Osteocyte (in vitro differentiated cells): ENCODE data around the gene INPP5D. TPM values are rescaled to one million over a fixed set of nuclear protein-coding genes. Genes with fewer than 3 reads are reported as not detected.

ENCODE experiments used
- DNase-seq: peaks from one replicate; pipeline ENCODE4 v3.0.0; 2021; ENCODE audit warnings: mixed read lengths; ENCODE audit not compliant: unreplicated experiment; ENCODE audit errors: extremely low spot score
- H3K27ac Mint-ChIP-seq: one replicate; pipeline ENCODE4 v1.8.0; 2021; ENCODE audit warnings: mild to moderate bottlenecking, mixed read lengths; ENCODE audit not compliant: unreplicated experiment
- H3K27me3 Mint-ChIP-seq: one replicate; pipeline ENCODE4 v1.8.0; 2021; ENCODE audit warnings: mixed read lengths; ENCODE audit not compliant: unreplicated experiment
- H3K36me3 Mint-ChIP-seq: one replicate; pipeline ENCODE4 v1.8.0; 2021; ENCODE audit warnings: mixed read lengths; ENCODE audit not compliant: unreplicated experiment
- H3K4me1 Mint-ChIP-seq: one replicate; pipeline ENCODE4 v1.8.0; 2021; ENCODE audit warnings: mixed read lengths; ENCODE audit not compliant: unreplicated experiment
- H3K4me3 Mint-ChIP-seq: one replicate; pipeline ENCODE4 v1.8.0; 2021; ENCODE audit warnings: mild to moderate bottlenecking, moderate library complexity, mixed read lengths; ENCODE audit not compliant: unreplicated experiment
- H3K9me3 Mint-ChIP-seq: one replicate; pipeline ENCODE4 v1.8.0; 2021; ENCODE audit warnings: mixed read lengths; ENCODE audit not compliant: unreplicated experiment
- CTCF ChIP-seq: fragments of 200-600 bp; sonication (generic); IDR thresholded peaks from 2 replicates; pipeline ENCODE4 v1.5.0; 2021; ENCODE audit warnings: antibody characterized with exemption, mild to moderate bottlenecking, moderate library complexity
- total RNA-seq: library from RNA; stranded (reverse); gene quantifications from 2 replicates; pipeline ENCODE4 v1.2.1, GENCODE V29; 2021

INPP5D gene
- total RNA-seq, 1 donor from 2014 or later = 0.40 TPM

DNA sequence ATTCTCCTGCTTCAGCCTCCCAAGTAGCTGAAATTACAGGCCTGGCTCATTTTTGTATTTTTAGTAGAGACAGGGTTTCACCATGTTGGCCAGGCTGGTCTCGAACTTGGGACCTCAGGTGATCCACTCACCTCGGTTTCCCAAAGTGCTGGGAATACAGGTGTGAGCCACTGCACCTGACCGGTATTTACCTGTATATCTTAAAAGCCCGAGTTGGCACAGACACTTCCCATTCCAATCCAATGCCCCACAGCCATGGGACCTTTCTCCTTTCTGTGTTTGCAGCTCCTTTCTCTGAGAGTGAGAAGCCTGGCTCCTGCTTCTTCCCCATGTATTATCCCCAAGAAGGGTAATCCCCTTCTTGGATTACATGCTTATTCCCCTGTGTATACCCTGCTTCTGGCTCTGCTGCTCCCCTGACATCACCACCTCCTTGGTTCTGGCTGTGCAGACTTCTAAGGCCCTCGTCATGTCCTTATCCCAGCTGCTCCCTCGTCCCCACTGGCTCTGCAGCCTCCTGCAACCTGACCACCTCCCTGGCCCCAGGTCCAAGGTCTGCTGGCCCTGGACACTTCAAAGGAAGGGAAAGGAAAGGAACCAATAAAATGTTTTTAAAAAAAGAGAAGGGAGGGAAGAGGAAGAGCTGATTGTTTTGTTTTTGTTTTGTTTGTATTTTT lies 52.8 kb downstream of the INPP5D start:
- no peak for DNase-seq
- Mint-ChIP-seq H3K4me3 (no peak overlapping the region), H3K9me3 (no peaks in the 10 kb centered on the region), H3K36me3 (no peaks in the 10 kb centered on the region), H3K27ac (no peak overlapping the region), H3K27me3 (peaks cover 24% of the 10 kb centered on the region), H3K4me1 (no peaks in the 10 kb centered on the region)
- no peak for TF ChIP-seq CTCF

DNA sequence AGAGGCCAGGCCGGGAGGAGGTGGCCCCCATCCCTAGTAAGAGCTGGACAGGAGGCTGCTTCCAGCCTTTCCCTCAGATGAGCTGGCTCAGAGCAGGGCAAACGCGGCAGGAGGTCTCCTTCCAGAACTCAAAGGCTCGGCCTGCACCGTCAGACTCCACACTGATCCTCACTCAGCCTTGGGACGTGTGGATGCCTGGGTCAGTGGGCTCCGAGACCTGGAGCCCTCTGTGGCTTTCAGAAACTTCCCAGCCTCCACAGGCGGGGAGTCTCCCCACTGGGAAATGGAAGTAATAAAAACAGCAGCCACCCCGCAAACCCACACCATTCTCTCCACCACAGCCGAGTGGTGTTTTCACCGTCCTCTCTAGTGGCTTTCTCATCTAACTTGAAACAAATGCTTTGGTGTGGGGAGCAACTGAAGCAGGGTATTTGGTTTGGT lies 54.3 kb downstream of the INPP5D start:
- no peaks in the 10 kb centered on the region for H3K36me3 Mint-ChIP-seq
- no peaks in the 10 kb centered on the region for H3K4me1 Mint-ChIP-seq
- H3K27me3 Mint-ChIP-seq = peaks cover 16% of the 10 kb centered on the region
- H3K4me3 Mint-ChIP-seq = no peak overlapping the region
- no peak overlapping the region for H3K27ac Mint-ChIP-seq
- no peak for TF ChIP-seq CTCF
- H3K9me3 Mint-ChIP-seq = no peaks in the 10 kb centered on the region
- DNase-seq = no peak

- no peak for DNase-seq
- no peak for TF ChIP-seq CTCF
- Mint-ChIP-seq H3K36me3 (no peaks in the 10 kb centered on the region), H3K4me3 (no peak overlapping the region), H3K27me3 (peaks cover 16% of the 10 kb centered on the region), H3K27ac (no peak overlapping the region), H3K4me1 (no peaks in the 10 kb centered on the region), H3K9me3 (no peaks in the 10 kb centered on the region)
Observed at GRCh38 chr2:233115121-233115520, 55.0 kb downstream of the INPP5D start.

GRCh38 chr2:233115741-233116140 lies 55.6 kb downstream of the INPP5D start:
- Mint-ChIP-seq H3K36me3 (no peaks in the 10 kb centered on the region), H3K27ac (no peak overlapping the region)

GRCh38 chr2:233116946-233117345 lies 56.8 kb downstream of the INPP5D start:
- no peaks in the 10 kb centered on the region for H3K4me1 Mint-ChIP-seq
- H3K9me3 Mint-ChIP-seq = no peaks in the 10 kb centered on the region
- no peak overlapping the region for H3K27ac Mint-ChIP-seq
- no peak for TF ChIP-seq CTCF
- no peaks in the 10 kb centered on the region for H3K36me3 Mint-ChIP-seq
- H3K4me3 Mint-ChIP-seq = no peak overlapping the region
- H3K27me3 Mint-ChIP-seq = peaks cover 17% of the 10 kb centered on the region
- no peak for DNase-seq

More at GRCh38 chr2:233115741-233116140, 55.6 kb downstream of the INPP5D start:
- TF ChIP-seq CTCF = no peak
- no peaks in the 10 kb centered on the region for H3K4me1 Mint-ChIP-seq
- H3K27me3 Mint-ChIP-seq = peaks cover 16% of the 10 kb centered on the region
- H3K9me3 Mint-ChIP-seq = no peaks in the 10 kb centered on the region
- no peak overlapping the region for H3K4me3 Mint-ChIP-seq
- no peak for DNase-seq
